ENCODE results near the gene MACROD2.

The MACROD2 gene

DNA sequence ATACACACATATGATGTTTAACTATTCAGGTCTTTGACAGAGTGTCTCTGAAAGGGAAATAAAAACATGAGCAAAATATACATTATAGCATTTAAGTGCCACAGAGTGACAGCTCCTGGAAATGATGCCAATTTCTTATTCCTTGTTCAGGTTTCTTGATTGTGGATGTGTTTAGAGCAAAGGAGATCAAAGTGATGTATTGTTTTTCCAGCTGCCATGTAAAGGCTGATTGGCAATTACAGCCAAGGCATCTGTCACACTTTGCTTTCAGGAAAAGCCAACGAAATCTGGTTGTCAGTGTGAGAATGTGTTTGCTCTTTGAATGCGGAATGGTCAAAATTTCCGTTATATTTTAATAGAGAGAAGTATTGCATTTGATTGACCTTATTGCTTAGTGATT lies 689.9 kb downstream of the MACROD2 start:
- peak; percentile 15 for DNase-seq

GRCh38 chr20:14687313-14687712 lies 692.0 kb downstream of the MACROD2 start:
- DNase-seq = no peak

DNA sequence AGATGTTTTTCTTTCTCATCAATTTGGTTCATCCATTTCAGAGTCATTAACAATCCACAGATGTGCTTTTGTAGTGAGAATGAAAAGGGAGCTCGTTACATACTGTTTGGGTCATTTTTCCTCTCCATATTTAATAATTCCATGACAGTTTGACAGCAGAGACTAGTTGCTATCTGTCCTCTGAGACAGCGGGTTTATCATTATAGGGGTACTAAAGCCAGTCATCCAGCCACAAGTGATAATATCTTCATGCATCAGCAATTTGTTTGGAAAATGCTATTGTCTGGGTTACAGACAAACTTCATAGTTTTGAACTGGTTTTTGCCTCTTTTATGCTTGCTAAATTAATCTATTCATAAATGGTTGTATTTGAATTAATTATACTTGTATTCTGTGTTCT lies 692.7 kb downstream of the MACROD2 start:
- DNase-seq = no peak

DNA sequence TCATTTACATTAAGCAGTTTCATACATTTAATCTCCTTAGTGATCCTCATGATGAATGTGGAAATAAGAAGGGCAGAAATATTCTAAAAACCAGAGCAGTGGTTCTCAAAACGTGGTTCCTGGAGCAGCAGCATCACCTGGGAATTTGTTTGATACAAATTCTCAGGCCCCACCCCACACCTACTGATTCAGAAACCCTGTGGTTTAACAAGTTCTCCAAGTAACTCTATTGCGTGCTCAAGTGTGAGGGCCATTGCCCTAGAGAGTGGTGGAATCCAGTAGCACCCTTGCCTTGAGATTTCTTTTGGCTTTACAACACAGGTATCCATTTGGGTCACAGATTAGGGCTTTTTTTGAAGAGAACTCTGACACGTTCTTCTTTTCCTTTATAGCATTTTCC lies 696.7 kb downstream of the MACROD2 start:
- no peak for DNase-seq

- no peak for DNase-seq
Observed at GRCh38 chr20:14696478-14696877, 701.2 kb downstream of the MACROD2 start.

- no peak for DNase-seq
Observed at GRCh38 chr20:14696937-14697336, 701.6 kb downstream of the MACROD2 start.

- no peak for DNase-seq
Observed at GRCh38 chr20:14698125-14698524, 702.8 kb downstream of the MACROD2 start.

DNA sequence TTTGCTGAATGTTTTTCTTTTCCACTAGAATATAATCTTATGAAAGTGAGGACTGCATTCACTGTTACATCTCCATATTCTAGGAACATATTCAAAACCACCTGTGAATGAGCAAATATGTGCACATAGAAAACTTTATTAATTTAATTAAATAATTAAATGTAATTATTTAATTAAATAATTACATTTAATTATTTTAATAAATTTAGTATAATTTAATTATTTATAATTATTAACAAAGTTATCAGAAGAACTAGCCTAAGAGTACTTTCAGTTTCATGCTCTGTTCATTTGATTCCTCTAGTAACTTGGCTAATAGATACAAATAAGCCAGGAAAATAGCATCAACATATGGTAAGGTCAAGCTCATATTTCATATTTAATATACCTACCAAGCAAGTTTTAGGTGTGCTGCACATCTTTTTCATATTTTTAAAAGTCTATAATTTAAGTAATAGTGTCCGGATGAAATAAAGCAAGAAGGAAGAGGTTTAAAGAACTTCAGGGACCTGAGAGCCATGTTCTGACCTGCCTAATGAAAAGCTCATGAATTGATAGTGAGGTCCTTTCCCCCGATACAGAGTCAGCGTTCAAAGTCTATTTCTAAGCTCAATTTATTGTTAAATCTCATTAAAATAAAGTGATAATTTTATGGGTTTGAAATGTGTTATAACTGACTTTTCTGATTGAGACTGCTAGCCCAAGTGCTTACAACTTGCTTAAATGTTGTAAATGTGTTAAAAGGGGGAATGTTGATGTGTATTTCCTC lies 703.5 kb downstream of the MACROD2 start:
- DNase-seq = no peak

DNA sequence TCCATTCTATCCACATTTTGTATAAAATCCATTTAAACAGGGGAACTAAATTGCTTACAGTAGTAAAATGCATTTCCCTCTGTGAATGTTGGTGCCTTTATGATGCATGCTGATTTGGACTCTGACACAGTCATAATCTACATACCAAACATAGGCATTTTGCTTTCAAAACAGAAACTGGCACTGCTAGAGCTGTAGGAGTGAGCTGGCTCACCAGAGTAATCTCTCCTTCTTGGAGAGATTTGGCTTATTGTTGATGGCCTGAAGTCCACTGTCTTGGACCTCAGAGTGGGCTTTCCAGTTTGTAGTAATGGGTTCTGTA lies 705.3 kb downstream of the MACROD2 start:
- DNase-seq = no peak

GRCh38 chr20:14701326-14701725 lies 706.0 kb downstream of the MACROD2 start:
- DNase-seq = no peak

DNA sequence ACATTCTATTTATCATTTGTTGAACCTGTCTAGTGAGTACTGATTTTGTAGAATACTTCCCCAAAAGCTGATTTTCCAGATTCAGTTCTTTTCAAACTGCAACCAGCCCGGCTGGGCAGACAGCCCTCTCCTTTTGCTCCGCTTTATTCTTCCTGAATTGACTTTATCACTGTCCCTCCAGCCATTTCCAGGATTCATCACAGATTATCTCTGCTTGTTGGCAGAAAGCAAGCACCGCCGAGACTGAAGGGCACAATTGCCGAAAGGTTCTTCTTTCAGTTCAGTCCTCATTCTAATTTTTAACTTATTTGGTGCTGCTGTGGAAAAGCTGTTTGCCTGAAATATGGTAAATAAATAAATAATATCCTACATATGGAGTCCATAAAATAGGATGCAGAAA lies 711.2 kb downstream of the MACROD2 start:
- no peak for DNase-seq

DNA sequence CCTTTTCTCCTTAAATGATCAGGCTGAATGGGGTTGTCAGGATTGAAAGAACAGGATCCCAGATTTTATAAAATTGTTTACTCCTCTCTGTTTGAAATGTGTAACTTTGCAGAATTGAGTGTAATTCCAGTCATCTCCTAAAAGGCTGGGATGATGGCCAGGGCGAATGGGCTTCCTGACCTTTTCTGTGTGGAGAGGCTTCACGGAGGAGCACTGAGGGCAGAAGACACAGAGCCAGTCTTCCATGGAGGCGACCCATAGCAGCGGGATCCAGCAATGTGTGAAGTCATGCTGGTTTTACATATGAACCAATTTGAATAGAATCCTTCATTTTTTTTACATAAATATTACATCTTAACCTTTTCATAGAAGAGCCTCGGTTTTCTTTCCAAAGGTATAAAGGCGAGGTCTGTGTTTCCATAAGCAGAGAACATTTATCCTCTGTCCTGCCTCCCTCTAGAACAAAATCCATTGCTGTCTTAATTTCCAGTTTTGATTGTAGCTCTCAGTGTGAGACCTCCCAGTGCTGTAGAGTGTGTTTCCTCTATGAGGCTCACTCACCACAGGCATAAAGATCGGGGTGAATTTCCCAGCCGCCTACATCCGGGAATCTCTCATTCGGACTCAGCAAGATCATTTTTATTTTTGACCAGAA lies 711.8 kb downstream of the MACROD2 start:
- no peak for DNase-seq

- no peak for DNase-seq
Observed at GRCh38 chr20:14707865-14708596, 712.7 kb downstream of the MACROD2 start.

GRCh38 chr20:14709439-14709838 lies 714.1 kb downstream of the MACROD2 start:
- DNase-seq = no peak

- no peak for DNase-seq
Observed at GRCh38 chr20:14710951-14711350, 715.6 kb downstream of the MACROD2 start.

DNA sequence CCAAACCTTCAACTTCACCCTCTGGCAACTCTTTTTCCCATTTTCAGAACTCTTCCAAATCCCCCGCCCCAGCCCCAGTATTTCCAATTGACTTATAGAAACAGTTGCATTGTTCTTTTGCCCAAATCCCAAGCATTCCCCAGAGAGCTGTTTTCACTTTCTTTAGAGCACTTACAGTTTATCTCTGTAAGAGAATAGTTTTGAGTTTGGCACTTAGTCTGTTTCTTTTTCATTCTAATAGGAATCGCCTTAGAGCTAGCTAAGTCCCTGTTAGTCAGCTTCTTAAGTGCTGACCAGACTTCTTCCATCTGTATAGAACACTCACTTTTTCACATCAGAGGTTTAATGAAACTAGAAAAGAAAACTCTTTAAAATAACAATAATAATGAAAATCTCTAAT lies 716.3 kb downstream of the MACROD2 start:
- DNase-seq = no peak

GRCh38 chr20:14712302-14712739 lies 717.0 kb downstream of the MACROD2 start:
- no peak for DNase-seq

GRCh38 chr20:14715400-14715799 lies 720.1 kb downstream of the MACROD2 start:
- no peak for DNase-seq

GRCh38 chr20:14716351-14716801 lies 721.1 kb downstream of the MACROD2 start:
- no peak for DNase-seq

DNA sequence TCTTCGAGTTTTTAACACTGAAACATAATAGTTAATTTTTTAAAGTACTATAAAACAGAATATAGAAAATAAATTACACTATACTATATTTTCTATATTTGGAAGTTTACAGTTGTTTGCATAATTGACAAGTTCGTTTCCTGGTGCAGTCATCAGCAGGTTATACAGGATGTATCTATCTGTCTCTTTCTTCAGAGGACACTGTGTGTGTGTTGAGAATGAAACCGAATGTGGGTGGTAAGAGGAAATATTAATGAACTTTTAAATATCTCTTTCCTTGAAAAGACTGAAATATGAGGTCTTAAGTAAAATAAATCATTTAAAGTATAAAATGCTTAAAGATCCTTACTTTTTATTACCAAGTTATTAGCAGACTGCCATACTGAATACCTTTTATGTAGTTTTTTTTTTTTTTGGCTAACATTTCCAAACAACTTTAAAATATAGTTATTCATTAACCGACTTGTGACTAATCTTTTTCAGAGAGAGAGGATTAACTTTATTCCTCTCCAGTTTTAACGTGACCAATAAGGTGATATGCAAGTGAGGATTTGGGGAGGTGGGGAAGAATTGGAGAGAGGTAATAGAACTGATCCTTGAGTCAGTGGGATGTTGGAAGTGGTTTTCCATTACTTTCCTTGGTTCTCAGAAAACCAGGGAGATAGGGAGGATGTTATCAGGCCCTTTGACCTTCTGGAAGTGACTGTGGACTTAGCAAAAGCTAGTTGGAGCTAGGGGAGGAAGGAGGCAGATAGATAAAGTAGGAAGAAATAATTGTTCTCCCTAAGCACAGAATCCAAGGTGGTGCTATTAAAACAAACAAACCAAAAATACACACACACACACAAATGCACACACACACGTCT lies 722.1 kb downstream of the MACROD2 start:
- no peak for DNase-seq

GRCh38 chr20:14720251-14720650 lies 724.9 kb downstream of the MACROD2 start:
- DNase-seq = no peak

GRCh38 chr20:14721926-14722452 lies 726.7 kb downstream of the MACROD2 start:
- no peak for DNase-seq

GRCh38 chr20:14723614-14724013 lies 728.3 kb downstream of the MACROD2 start:
- DNase-seq = no peak

Data from SHP77 treated with DMSO at 0.1 percent for 48 hours (cell line).